H1 (cell line): Measurements from ENCODE around the gene INPP5A. TPM values are rescaled to one million over a fixed set of nuclear protein-coding genes. Genes with fewer than 3 reads are reported as not detected.

Experiments used
- CTCF ChIA-PET: fragments of 300-600 bp; sonication (Branson Sonifier 250); formaldehyde crosslinking; loops from one replicate; lab custom pipeline; 2021; ENCODE audit not compliant: partially characterized antibody; lab: Charles Lee
- POLR2A ChIA-PET: fragments of 300-600 bp; sonication (Branson Sonifier 250); formaldehyde crosslinking; loops from one replicate; lab custom pipeline; 2021; ENCODE audit warnings: inconsistent platforms; ENCODE audit not compliant: partially characterized antibody; lab: Charles Lee
- DNase-seq, 2 experiments: peaks; one replicate each; pipeline versions ENCODE4 v3.0.0 to v3.0.0-alpha.2; 2010 to 2022; ENCODE audit warnings: low spot score in 2 of 2, low read depth in 1 of 2, mixed read lengths in 1 of 2
- FAIRE-seq: peaks from 2 replicates; lab custom pipeline; 2011; peaks lifted over from hg19 to GRCh38; lab: Jason Lieb, UNC
- H2AFZ ChIP-seq: 2 replicates; pipeline ENCODE4 v1.8.1; 2012; ENCODE audit warnings: low read length, inconsistent platforms
- H2AK5ac ChIP-seq: 2 replicates; pipeline ENCODE4 v1.6.1; 2013; ENCODE audit warnings: low read depth, low read length
- H2BK120ac ChIP-seq: replicated peaks from 2 replicates; pipeline ENCODE3; 2013; ENCODE audit warnings: low read depth, low read length, inconsistent platforms
- H2BK12ac ChIP-seq: 2 replicates; pipeline ENCODE4 v1.6.1; 2013; ENCODE audit warnings: low read depth, low read length
- H2BK15ac ChIP-seq: 2 replicates; pipeline ENCODE4 v1.6.1; 2013; ENCODE audit warnings: low read length
- H2BK20ac ChIP-seq: 2 replicates; pipeline ENCODE4 v1.6.1; 2013; ENCODE audit warnings: low read length
- H2BK5ac ChIP-seq: 2 replicates; pipeline ENCODE4 v1.6.1; 2013; ENCODE audit warnings: low read depth, low read length
- H3K14ac ChIP-seq: 2 replicates; pipeline ENCODE4 v1.6.1; 2013; ENCODE audit warnings: inconsistent platforms; ENCODE audit not compliant: insufficient read length
- H3K18ac ChIP-seq: 2 replicates; pipeline ENCODE4 v1.6.1; 2013; ENCODE audit warnings: low read length; ENCODE audit errors: extremely low read depth
- H3K23ac ChIP-seq: 2 replicates; pipeline ENCODE4 v1.6.1; 2013; ENCODE audit warnings: inconsistent platforms; ENCODE audit not compliant: insufficient read length
- H3K23me2 ChIP-seq: 2 replicates; pipeline ENCODE4 v1.6.1; 2013; ENCODE audit warnings: low read depth, low read length
- H3K27ac ChIP-seq: 2 replicates; pipeline ENCODE4 v1.6.1; 2011; ENCODE audit warnings: low read depth, low read length, inconsistent platforms
- H3K27me3 ChIP-seq, 4 experiments: replicated peaks in 1 of 4; 1 replicate in 1 of 4; 2 replicates in 3 of 4; pipeline versions ENCODE4 v1.6.1 to v1.8.1; 2011 to 2013; ENCODE audit warnings: low read length in 3 of 4, mild to moderate bottlenecking in 3 of 4, inconsistent platforms in 2 of 4, mixed read lengths in 2 of 4, moderate library complexity in 1 of 4; ENCODE audit not compliant: control insufficient read depth in 3 of 4, insufficient read depth in 3 of 4; ENCODE audit errors: extremely low read depth in 1 of 4
- H3K36me3 ChIP-seq, 4 experiments: 2 replicates each; pipeline versions ENCODE4 v1.6.1 to v1.8.1; 2011 to 2013; ENCODE audit warnings: mild to moderate bottlenecking in 4 of 4, low read length in 3 of 4, moderate library complexity in 2 of 4, control low read depth in 1 of 4, inconsistent platforms in 1 of 4; ENCODE audit not compliant: insufficient read depth in 4 of 4, control insufficient read depth in 2 of 4
- H3K4ac ChIP-seq: replicated peaks from 2 replicates; pipeline ENCODE3; 2013; ENCODE audit warnings: low read length, low read depth, mixed read lengths, inconsistent platforms; ENCODE audit not compliant: insufficient read length
- H3K4me1 ChIP-seq, 4 experiments: replicated peaks in 1 of 4; 1 replicate in 1 of 4; 2 replicates in 3 of 4; pipeline versions ENCODE4 v1.6.1 to v1.8.1; 2011 to 2013; ENCODE audit warnings: low read length in 3 of 4, inconsistent platforms in 2 of 4, mixed read lengths in 1 of 4; ENCODE audit not compliant: insufficient read depth in 4 of 4, control insufficient read depth in 3 of 4
- H3K4me2 ChIP-seq, 2 experiments: 2 replicates each; pipeline versions ENCODE4 v1.6.1 to v1.8.1; 2011 to 2013; ENCODE audit warnings: low read depth in 2 of 2, low read length in 2 of 2, control low read depth in 1 of 2, inconsistent platforms in 1 of 2, mild to moderate bottlenecking in 1 of 2; ENCODE audit not compliant: insufficient read depth in 1 of 2
- H3K4me3 ChIP-seq, 4 experiments: fragments of 200-600, 300-600 bp in 1 of 4; sonication (generic), shearing (Covaris generic), sonication (Bioruptor Twin) in 1 of 4; 2 replicates each; pipeline versions ENCODE4 v1.5.1 to v1.8.1; 2011 to 2016; ENCODE audit warnings: low read length in 4 of 4, low read depth in 3 of 4, control low read depth in 2 of 4, inconsistent platforms in 2 of 4, mild to moderate bottlenecking in 2 of 4, mixed read lengths in 1 of 4, moderate library complexity in 1 of 4; ENCODE audit not compliant: insufficient read depth in 2 of 4; ENCODE audit errors: extremely low read depth in 1 of 4
- H3K56ac ChIP-seq: replicated peaks from 2 replicates; pipeline ENCODE3; 2013; ENCODE audit warnings: low read depth, mild to moderate bottlenecking, mixed read lengths, low read length, inconsistent platforms; ENCODE audit not compliant: insufficient read length
- H3K79me1 ChIP-seq: 2 replicates; pipeline ENCODE4 v1.6.1; 2013; ENCODE audit warnings: low read depth, low read length, control low read depth
- H3K79me2 ChIP-seq, 2 experiments: 2 replicates each; pipeline versions ENCODE4 v1.6.1 to v1.8.1; 2012 to 2013; ENCODE audit warnings: low read length in 2 of 2, mild to moderate bottlenecking in 2 of 2, inconsistent platforms in 1 of 2; ENCODE audit not compliant: insufficient read depth in 2 of 2, control insufficient read depth in 1 of 2
- H3K9ac ChIP-seq, 4 experiments: replicated peaks in 1 of 4; 1 replicate in 1 of 4; 2 replicates in 3 of 4; pipeline versions ENCODE4 v1.6.1 to v1.8.1; 2011 to 2013; ENCODE audit warnings: low read depth in 3 of 4, low read length in 3 of 4, control low read depth in 2 of 4, mild to moderate bottlenecking in 2 of 4, moderate library complexity in 2 of 4, inconsistent platforms in 1 of 4; ENCODE audit errors: extremely low read depth in 1 of 4
- H3K9me3 ChIP-seq, 2 experiments: 2 replicates each; pipeline versions ENCODE4 v1.6.1 to v1.8.1; 2012 to 2013; ENCODE audit warnings: mild to moderate bottlenecking in 2 of 2, moderate library complexity in 2 of 2, control low read depth in 1 of 2, inconsistent platforms in 1 of 2, low read depth in 1 of 2, low read length in 1 of 2, mixed read lengths in 1 of 2; ENCODE audit not compliant: insufficient read depth in 2 of 2
- H4K20me1 ChIP-seq, 2 experiments: replicated peaks in 1 of 2; 2 replicates each; pipeline versions ENCODE3 to v1.8.1; 2011 to 2013; ENCODE audit warnings: inconsistent platforms in 2 of 2, low read length in 2 of 2, mild to moderate bottlenecking in 1 of 2; ENCODE audit not compliant: insufficient read depth in 2 of 2, control insufficient read depth in 1 of 2
- H4K5ac ChIP-seq: 2 replicates; pipeline ENCODE4 v1.6.1; 2013; ENCODE audit warnings: low read length, low read depth, mixed read lengths, inconsistent platforms; ENCODE audit not compliant: insufficient read length
- H4K8ac ChIP-seq: 2 replicates; pipeline ENCODE4 v1.8.0; 2013; ENCODE audit warnings: mild to moderate bottlenecking, moderate library complexity, low read length, inconsistent platforms; ENCODE audit not compliant: insufficient read depth; ENCODE audit errors: extremely low read depth
- H4K91ac ChIP-seq: replicated peaks from 2 replicates; pipeline ENCODE3; 2013; ENCODE audit warnings: low read length, mixed read lengths, inconsistent platforms; ENCODE audit not compliant: insufficient read length
- ASH2L ChIP-seq: fragments of 200-600, 300-600 bp; sonication (generic); IDR thresholded peaks from one replicate; pipeline ENCODE4 v1.7.1; 2017; ENCODE audit warnings: low read length
- BCL11A ChIP-seq, 2 experiments: IDR thresholded peaks; one replicate each; pipeline ENCODE4 v1.6.1; 2011; ENCODE audit warnings: low read depth in 2 of 2, low read length in 2 of 2, mild to moderate bottlenecking in 2 of 2
- CHD1 ChIP-seq: IDR thresholded peaks from 2 replicates; pipeline ENCODE4 v1.6.1; 2012; ENCODE audit warnings: low read depth, low read length, improper control_type of control experiment
- KDM1A ChIP-seq: fragments of 200-600, 300-600 bp; sonication (generic); IDR thresholded peaks from 2 replicates; pipeline ENCODE4 v1.7.1; 2016; ENCODE audit warnings: mild to moderate bottlenecking, low read length, borderline replicate concordance
- KDM4A ChIP-seq: IDR thresholded peaks from one replicate; pipeline ENCODE4 v1.7.1; 2012; ENCODE audit warnings: low read depth, mild to moderate bottlenecking, moderate library complexity, low read length, inconsistent platforms; ENCODE audit not compliant: severe bottlenecking
- KDM5A ChIP-seq: fragments of 200-600 bp; IDR thresholded peaks from 2 replicates; pipeline ENCODE4 v1.7.1; 2012; ENCODE audit warnings: mild to moderate bottlenecking, low read length, inconsistent platforms, mixed read lengths
- POLR2AphosphoS5 ChIP-seq: IDR thresholded peaks from 2 replicates; pipeline ENCODE4 v1.6.1; 2011; ENCODE audit warnings: low read depth, low read length
- RAD21 ChIP-seq, 2 experiments: IDR thresholded peaks in 1 of 2; conservative IDR thresholded peaks in 1 of 2; 2 replicates each; pipeline ENCODE4 v1.6.1; 2011; ENCODE audit warnings: low read depth in 2 of 2, low read length in 2 of 2, improper control_type of control experiment in 1 of 2, inconsistent platforms in 1 of 2, mild to moderate bottlenecking in 1 of 2, moderate library complexity in 1 of 2
- RBBP5 ChIP-seq: IDR thresholded peaks from 2 replicates; pipeline ENCODE4 v1.7.1; 2012; ENCODE audit warnings: low read depth, mild to moderate bottlenecking, inconsistent platforms, low read length, moderate library complexity, borderline replicate concordance
- RNF2 ChIP-seq: fragments of 200-900, 300-1000 bp; sonication (generic); IDR thresholded peaks from 2 replicates; pipeline ENCODE4 v1.7.1; 2016; ENCODE audit warnings: borderline replicate concordance, low read depth, mild to moderate bottlenecking, antibody characterized with exemption, low read length; ENCODE audit not compliant: poor library complexity, severe bottlenecking; ENCODE audit errors: missing control alignments
- SAP30 ChIP-seq: fragments of 300-600 bp; sonication (generic); IDR thresholded peaks from 2 replicates; pipeline ENCODE4 v1.7.1; 2012; ENCODE audit warnings: low read length, moderate library complexity, mild to moderate bottlenecking, inconsistent platforms; ENCODE audit not compliant: insufficient read depth, insufficient replicate concordance
- SP4 ChIP-seq: IDR thresholded peaks from 2 replicates; pipeline ENCODE4 v1.6.1; 2012; ENCODE audit warnings: low read length, inconsistent platforms
- SUZ12 ChIP-seq: fragments of 200-600 bp; sonication (generic); IDR thresholded peaks from 2 replicates; pipeline ENCODE4 v1.6.1; 2012; ENCODE audit warnings: mild to moderate bottlenecking, inconsistent platforms, low read length, moderate library complexity, mixed read lengths
- WGBS, 2 experiments: shearing (Covaris generic) in 1 of 2; methylation state at CpG; one replicate each; pipeline versions ENCODE4 v1.1.6 to v1.1.7; 2013 to 2015; ENCODE audit warnings: low lambda C conversion rate in 2 of 2, mixed read lengths in 2 of 2, inconsistent platforms in 1 of 2, low coverage in 1 of 2, missing lambda C conversion rate in 1 of 2; ENCODE audit not compliant: insufficient replicate concordance in 2 of 2, insufficient coverage in 1 of 2, insufficient read length in 1 of 2; ENCODE audit errors: extremely low coverage in 1 of 2, missing lambda C conversion rate in 1 of 2; 5-methylcytosine and 5-hydroxymethylcytosine counted together
- polyA plus RNA-seq, 7 experiments: library from polyadenylated mRNA; depleted of rRNA in 3 of 7; stranded (reverse) in 5 of 7; unstranded in 2 of 7; fragments of >200 nt in 5 of 7; fragments of 200-250 nt in 2 of 7; gene quantifications; 1 replicate in 5 of 7; 2 replicates in 1 of 7; 4 replicates in 1 of 7; pipeline versions ENCODE4 v1.2.1 to v1.2.3, GENCODE V29; 2011 to 2013; ENCODE audit warnings: missing spikeins in 2 of 7, mixed read lengths in 2 of 7
- total RNA-seq: library from RNA; stranded (reverse); fragmentation: NEBNext Ultra II Directional; extraction: Animal tissue kit (Norgen Biotek cat#: 25700); gene quantifications from 2 replicates; pipeline ENCODE4 v1.2.1, GENCODE V29; 2021

The INPP5A gene
- total and polyA plus RNA-seq, 2 of the 8 experiments (the other 6 are each of a cell fraction or from before 2014, with no cell fraction given) = 19.7 to 27.5 TPM

DNA sequence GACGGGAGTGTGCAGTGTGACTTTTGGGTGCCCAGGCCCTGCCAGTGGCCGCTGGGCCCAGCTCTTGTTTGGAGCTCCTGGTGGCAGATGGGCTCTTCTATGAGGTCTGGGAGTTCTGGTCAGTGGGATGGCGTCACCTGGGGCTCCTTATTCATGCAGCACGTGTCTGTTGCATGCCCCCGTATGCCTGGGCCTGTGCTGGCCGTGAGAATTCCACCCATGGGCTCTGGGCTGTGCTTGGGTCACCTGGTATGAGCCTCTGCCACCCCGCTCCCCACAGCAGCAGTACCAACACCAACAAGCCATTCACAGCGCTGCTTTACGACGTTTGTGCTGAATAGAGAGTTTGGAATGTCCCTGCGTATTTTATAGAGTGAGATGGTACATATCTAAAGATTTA, 27.1 kb downstream of the INPP5A start:
- FAIRE-seq (no peak), DNase-seq (no peak)
- H3K79me1 ChIP-seq = peaks cover 8% of the 10 kb centered on the region
- CTCF ChIA-PET = interaction anchor here (0.8 to 1.4 kb wide), 3 partner anchors 15 to 105 kb away, joined by 3 to 4 read pairs (median 4); no protein-coding TSS in a partner anchor
- no peak overlapping the region for H3K27ac ChIP-seq
- no peak overlapping the region for H3K18ac ChIP-seq
- no peaks in the 10 kb centered on the region; a peak in 1 of 7 replicates for H3K4me1 ChIP-seq
- no peak overlapping the region for H4K91ac ChIP-seq
- peaks cover 4% of the 10 kb centered on the region; the same call in 1 of the 2 replicates for H3K23me2 ChIP-seq
- no peak overlapping the region; the same call in 1 of the 2 replicates for H4K8ac ChIP-seq
- peaks cover 3 to 13% of the 10 kb centered on the region in 2 experiments for H4K20me1 ChIP-seq
- no peak overlapping the region for H2BK5ac ChIP-seq
- H2BK15ac ChIP-seq = no peak overlapping the region
- H3K4me2 ChIP-seq = no peak overlapping the region
- H3K79me2 ChIP-seq = peaks cover 0 to 9% of the 10 kb centered on the region in 2 experiments; a peak in 2 of 4 replicates
- H3K9me3 ChIP-seq = no peaks in the 10 kb centered on the region; a peak in 1 of 4 replicates
- no peak overlapping the region for H3K23ac ChIP-seq
- H2BK12ac ChIP-seq = no peak overlapping the region
- WGBS, 2 experiments = 91% methylated on average over 11 of the region's 11 CpGs; no CpG with 5 or more reads in 1 of the 2 experiments
- H3K9ac ChIP-seq = no peak overlapping the region
- no peak overlapping the region for H3K14ac ChIP-seq
- no peaks in the 10 kb centered on the region; a peak in 1 of 7 replicates for H3K27me3 ChIP-seq
- no peak overlapping the region for H3K56ac ChIP-seq
- H3K36me3 ChIP-seq = no peaks in the 10 kb centered on the region
- no peak overlapping the region for H4K5ac ChIP-seq
- H3K4ac ChIP-seq = no peak overlapping the region
- H3K4me3 ChIP-seq = no peak overlapping the region
- no peak overlapping the region for H2BK120ac ChIP-seq
- no peak overlapping the region for H2AK5ac ChIP-seq
- POLR2A ChIA-PET = no interaction called here
- H2AFZ ChIP-seq = no peak overlapping the region
- no peak overlapping the region for H2BK20ac ChIP-seq
- TF ChIP-seq BCL11A (IDR thresholded peaks at IDR 0.05; ENCODE audit: low read depth in 2 of 2, low read length in 2 of 2) (no peak), RBBP5 (no peak), POLR2AphosphoS5 (no peak), KDM5A (no peak), KDM4A (no peak), SUZ12 (no peak), RNF2 (no peak), RAD21 (IDR thresholded peaks at IDR 0.05 in 1 of 2, conservative IDR thresholded peaks at IDR 0.05 in 1 of 2; ENCODE audit: low read depth in 2 of 2, low read length in 2 of 2) (no peak), SP4 (no peak), ASH2L (no peak), KDM1A (no peak), SAP30 (no peak), CHD1 (no peak)
